ENCODE measurements around the gene CCL21. TPM values are rescaled to one million over a fixed set of nuclear protein-coding genes. Genes with fewer than 3 reads are reported as not detected.
A peak's percentile ranks its signal among the peaks of the same experiment; 100 is the strongest.

The CCL21 gene
- total and polyA plus RNA-seq, 8 donors = 39.1 to 212 (median 150) TPM

DNA sequence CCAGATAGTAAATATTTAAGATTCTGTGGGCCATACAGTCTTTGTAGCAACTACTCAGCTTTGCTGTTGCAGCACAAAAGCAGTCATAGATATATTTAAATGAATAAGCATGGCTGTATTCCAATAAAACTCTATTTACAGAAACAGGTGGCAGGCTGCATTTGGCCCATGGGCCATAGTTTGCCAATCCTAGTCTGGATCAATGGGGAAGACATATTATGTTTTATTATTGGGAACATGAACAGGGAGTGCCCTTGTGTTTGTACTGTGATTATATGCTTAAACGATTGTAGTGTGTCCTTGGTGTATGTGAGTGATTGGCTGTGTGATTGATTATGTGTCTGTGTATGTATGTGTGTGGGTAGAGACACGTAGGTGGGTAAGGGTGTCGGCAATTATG lies 35.5 kb downstream of the CCL21 start:
- Histone ChIP-seq H3K27ac (no peak overlapping the region), H3K36me3 (peaks cover 0 to 3% of the 10 kb centered on the region in 2 donors), H3K4me1 (no peaks in the 10 kb centered on the region), H3K27me3 (no peaks in the 10 kb centered on the region), H3K9me3 (peaks cover 0 to 2% of the 10 kb centered on the region in 2 donors), H3K4me3 (no peak overlapping the region)
- no peak for DNase-seq
- no peak for ATAC-seq
- TF ChIP-seq, protein P1, sequence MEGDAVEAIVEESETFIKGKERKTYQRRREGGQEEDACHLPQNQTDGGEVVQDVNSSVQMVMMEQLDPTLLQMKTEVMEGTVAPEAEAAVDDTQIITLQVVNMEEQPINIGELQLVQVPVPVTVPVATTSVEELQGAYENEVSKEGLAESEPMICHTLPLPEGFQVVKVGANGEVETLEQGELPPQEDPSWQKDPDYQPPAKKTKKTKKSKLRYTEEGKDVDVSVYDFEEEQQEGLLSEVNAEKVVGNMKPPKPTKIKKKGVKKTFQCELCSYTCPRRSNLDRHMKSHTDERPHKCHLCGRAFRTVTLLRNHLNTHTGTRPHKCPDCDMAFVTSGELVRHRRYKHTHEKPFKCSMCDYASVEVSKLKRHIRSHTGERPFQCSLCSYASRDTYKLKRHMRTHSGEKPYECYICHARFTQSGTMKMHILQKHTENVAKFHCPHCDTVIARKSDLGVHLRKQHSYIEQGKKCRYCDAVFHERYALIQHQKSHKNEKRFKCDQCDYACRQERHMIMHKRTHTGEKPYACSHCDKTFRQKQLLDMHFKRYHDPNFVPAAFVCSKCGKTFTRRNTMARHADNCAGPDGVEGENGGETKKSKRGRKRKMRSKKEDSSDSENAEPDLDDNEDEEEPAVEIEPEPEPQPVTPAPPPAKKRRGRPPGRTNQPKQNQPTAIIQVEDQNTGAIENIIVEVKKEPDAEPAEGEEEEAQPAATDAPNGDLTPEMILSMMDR (IDR thresholded peaks at IDR 0.05) = no peak
- intact Hi-C loops (cut with DNase I) = no loop called here

DNA sequence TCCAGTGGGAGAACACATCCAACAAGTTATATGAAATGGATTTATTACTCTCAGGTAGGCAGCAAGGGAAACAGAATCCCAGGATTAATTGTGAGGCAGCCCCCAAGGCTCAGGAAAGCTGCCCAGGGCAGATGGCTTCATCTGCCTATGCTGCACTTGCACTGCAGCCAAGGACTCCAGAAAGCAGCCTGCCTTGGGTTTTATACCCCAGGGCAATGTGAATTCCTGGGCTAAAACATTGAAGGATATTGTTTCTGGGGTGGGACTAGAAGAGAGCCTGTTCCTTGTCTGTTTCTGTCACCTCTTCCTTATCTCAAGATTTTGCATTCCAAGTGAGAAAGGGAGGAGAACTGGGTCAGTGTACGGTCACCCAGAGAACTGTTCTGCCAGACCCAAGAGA lies 38.6 kb downstream of the CCL21 start:
- H3K27me3 ChIP-seq = no peaks in the 10 kb centered on the region
- DNase-seq (no peak), ATAC-seq (no peak)
- peaks cover 0 to 3% of the 10 kb centered on the region in 2 donors for H3K9me3 ChIP-seq
- intact Hi-C loops (cut with DNase I) = no loop called here
- TF ChIP-seq, protein P1 (IDR thresholded peaks at IDR 0.05) = no peak
- H3K27ac ChIP-seq = no peak overlapping the region
- H3K36me3 ChIP-seq = peaks cover 0 to 6% of the 10 kb centered on the region in 2 donors
- H3K4me1 ChIP-seq = peaks cover 0 to 10% of the 10 kb centered on the region in 2 donors
- no peak overlapping the region for H3K4me3 ChIP-seq

DNA sequence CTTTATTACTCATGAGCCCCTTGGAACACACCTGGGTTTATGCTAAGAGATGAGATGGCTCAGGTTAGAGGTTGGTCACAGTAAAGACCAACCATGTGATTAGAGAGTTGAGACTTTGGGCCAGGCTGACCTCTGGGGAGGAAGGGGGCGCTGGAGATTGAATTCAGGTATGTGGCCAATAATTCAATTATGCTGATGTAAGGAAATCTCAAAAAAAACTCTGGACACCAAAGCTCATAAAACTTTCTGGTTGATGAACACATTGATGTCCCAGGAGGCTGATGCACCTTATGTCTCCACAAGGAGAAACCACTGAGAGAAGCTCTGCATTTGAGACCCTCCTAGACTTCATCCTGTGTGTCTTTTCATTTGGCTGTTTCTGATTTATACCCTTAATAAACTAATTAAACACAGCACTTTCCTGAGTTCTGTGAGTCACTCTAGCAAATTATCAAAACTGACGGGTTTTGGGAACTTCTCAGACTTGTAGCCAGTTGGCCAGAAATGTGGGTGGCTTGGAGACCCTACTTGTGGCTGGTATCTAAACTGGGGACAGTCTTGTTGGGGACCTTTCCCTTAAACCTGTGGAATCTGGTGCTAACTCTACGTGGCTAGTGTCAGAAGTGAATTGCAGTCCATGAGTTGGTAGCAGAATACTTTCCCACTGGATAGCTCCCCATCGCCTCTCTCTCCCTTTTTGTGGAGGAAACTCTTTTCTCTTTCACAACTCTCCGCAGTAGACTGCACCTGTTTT lies 40.0 kb downstream of the CCL21 start:
- peaks cover 0 to 13% of the 10 kb centered on the region in 2 donors for H3K4me1 ChIP-seq
- H3K36me3 ChIP-seq = peaks cover 0 to 6% of the 10 kb centered on the region in 2 donors
- no peak for ATAC-seq
- TF ChIP-seq, protein P1 (IDR thresholded peaks at IDR 0.05) = no peak
- H3K27me3 ChIP-seq = no peaks in the 10 kb centered on the region
- H3K4me3 ChIP-seq = no peak overlapping the region
- no peak overlapping the region for H3K27ac ChIP-seq
- H3K9me3 ChIP-seq = peaks cover 0 to 3% of the 10 kb centered on the region in 2 donors
- intact Hi-C loops (cut with DNase I) = no loop called here
- no peak for DNase-seq

DNA sequence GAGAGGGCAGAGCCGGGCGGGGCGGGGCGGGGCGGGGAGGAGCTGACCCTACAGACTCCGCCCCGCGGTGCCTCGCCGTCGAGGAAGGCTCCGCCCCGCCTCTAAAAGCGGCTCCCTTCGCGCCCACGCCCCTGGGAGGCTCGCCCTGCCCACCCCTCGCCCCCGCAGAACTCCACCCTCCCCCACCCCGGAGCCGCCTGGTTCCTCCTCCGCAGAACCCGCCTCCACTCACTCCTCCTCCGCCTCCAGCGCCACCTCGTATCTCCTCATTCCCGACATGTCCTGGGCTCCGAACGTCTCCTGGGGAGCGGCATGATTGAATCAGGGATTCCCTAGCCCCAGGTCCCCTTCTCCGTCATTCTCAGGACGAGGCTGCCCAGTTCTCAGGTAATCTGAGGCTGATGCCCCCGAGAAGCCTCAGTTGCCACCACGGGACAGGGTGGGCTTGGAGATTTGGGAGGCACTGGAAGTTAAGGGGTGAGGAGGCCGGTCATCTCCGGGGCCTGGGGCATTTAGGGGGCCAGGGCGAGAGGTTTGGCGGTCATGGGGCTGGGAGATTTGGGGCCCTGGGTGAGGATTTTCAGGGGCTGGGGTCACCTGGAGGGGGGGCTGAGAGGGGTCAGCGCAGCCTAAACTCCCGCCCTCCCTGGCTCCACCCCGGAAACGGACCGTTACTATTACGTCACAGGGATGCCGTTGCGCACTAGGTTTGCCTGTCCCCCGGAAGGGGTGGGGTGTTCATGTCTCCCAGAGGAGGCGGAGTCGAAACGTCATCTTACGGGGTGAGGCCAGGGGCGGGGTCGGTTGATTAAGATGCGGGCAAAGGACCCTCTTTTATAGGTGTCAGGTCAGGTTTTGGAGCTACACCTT lies 44.3 kb downstream of the CCL21 start:
- Histone ChIP-seq H3K27me3 (no peaks in the 10 kb centered on the region), H3K36me3 (peaks cover 0 to 6% of the 10 kb centered on the region in 2 donors), H3K9me3 (peaks cover 0 to 3% of the 10 kb centered on the region in 2 donors), H3K4me3 (peak overlapping the region; percentile 62 to 68), H3K4me1 (peaks cover 0 to 25% of the 10 kb centered on the region in 2 donors), H3K27ac (peak overlapping the region; percentile 94 to 98)
- ATAC-seq (peak; percentile 92), DNase-seq (peak; percentile 92 to 98 (median 96))
- TF ChIP-seq, protein P1 (IDR thresholded peaks at IDR 0.05) = no peak
- intact Hi-C loops (cut with DNase I) = no loop called here

DNA sequence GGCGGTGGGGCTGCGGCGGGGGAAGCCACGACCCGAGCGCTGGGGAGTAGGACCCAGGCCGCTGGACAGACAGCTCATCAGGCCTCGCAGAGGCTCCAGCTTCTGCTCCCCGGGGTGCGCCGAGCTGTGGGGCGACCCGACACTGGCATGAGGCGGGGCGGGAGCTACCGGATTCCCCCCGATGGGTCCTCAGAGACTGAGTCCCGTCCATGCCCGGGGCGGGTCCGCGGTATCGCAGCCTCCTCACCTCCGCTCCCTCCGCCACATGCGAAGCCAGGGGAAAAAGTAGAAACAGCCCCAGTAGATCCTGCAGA lies 44.9 kb downstream of the CCL21 start:
- intact Hi-C loops (cut with DNase I) = no loop called here
- peak; percentile 10 for ATAC-seq
- H3K36me3 ChIP-seq = peaks cover 0 to 6% of the 10 kb centered on the region in 2 donors

More for the DNA sequence above, 44.9 kb downstream of the CCL21 start:
- Histone ChIP-seq H3K27me3 (no peaks in the 10 kb centered on the region), H3K4me3 (peak overlapping the region; percentile 62 to 68), H3K27ac (peak overlapping the region; percentile 76 to 98), H3K4me1 (peaks cover 0 to 25% of the 10 kb centered on the region in 2 donors), H3K9me3 (peaks cover 0 to 3% of the 10 kb centered on the region in 2 donors)
- TF ChIP-seq, protein P1 (IDR thresholded peaks at IDR 0.05) = no peak
- no peak for DNase-seq
